ENCODE measurements around the gene AGRN.
"Not testable (repeated sequence)": the region's sequence is repeated elsewhere in the genome, so short reads cannot be mapped to it uniquely, and the experiment has no call there.

The AGRN gene

DNA sequence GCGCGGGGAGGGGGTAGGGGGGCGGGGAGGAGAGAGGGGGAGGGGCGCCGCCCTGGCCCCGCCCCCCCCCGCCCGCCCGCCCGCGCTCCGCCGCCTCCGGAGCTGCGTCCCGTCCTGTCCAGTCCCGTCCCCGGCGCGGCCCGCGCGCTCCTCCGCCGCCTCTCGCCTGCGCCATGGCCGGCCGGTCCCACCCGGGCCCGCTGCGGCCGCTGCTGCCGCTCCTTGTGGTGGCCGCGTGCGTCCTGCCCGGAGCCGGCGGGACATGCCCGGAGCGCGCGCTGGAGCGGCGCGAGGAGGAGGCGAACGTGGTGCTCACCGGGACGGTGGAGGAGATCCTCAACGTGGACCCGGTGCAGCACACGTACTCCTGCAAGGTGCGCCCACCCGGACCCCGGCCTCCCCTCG is at the start of gene AGRN:
Gene AGRN (plus strand): TSS at position 121 of the 405 bp plus-strand sequence. CDS start 53 bp downstream, at position 174.
- DNase-seq: no peak

DNA sequence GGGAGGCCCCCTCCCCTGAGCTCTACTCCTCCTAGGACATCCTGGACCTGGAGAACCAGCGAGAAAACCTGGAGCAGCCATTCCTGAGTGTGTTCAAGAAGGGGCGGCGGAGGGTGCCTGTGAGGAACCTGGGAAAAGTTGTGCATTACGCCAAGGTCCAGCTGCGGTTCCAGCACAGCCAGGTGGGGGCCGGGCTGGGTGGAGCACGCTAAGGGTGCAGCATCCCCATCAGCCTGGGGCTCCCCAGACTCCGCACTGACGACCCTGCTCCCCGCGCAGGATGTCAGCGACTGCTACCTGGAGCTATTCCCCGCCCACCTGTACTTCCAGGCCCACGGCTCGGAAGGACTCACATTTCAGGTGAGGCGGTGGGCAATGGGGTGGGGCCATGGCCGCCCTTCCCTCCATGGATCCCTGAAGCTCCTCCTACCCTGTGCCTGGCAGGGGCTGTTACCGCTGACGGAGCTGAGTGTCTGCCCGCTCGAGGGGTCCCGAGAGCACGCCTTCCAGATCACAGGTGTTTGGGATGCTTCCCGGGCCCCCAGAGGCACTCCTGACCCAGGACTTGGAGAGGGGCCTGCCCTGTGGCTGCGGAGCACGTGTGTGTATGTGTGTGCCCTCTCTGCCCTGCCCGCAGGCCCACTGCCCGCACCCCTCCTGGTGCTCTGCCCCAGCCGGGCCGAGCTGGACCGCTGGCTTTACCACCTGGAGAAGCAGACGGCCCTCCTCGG is 49.5 kb upstream of the AGRN start:
- DNase-seq: no peak

DNA sequence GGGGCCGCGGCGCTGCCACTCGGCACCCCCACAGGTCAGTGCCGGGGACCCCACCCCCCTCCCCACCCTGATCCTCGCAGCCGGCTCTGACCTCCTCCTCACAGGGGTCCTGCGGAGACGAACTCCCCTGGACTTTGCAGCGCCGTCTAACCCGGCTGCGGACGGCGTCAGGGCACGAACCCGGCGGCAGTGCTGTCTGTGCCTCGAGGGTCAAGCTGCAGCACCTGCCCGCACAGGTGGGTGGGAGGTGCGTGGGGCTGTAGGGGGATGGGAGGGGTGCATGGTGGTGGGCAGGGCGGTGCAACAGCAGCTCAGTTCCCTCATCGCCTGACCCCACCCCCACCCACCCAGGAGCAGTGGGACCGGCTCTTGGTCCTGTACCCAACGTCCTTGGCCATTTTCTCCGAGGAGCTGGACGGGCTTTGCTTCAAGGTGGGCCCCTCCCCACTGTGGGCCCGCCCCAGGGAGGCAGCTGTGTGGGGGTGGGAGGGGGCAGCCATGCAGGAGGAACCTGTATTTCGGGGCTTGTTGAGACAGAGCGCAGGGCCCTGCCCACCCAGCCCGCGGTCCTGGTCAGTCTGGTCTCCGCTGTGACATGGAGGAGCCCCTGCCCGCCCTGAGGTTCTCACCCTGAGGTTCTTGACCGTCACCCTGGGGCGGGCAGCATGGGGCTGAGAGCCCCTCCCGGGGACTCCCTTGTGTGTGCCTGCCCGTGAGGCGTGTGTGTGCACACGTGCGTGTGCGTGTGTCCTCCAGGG is 48.8 kb upstream of the AGRN start:
- DNase-seq: no peak

GRCh38 chr1:971751-972506 is 48.0 kb upstream of the AGRN start:
- no peak for DNase-seq

DNA sequence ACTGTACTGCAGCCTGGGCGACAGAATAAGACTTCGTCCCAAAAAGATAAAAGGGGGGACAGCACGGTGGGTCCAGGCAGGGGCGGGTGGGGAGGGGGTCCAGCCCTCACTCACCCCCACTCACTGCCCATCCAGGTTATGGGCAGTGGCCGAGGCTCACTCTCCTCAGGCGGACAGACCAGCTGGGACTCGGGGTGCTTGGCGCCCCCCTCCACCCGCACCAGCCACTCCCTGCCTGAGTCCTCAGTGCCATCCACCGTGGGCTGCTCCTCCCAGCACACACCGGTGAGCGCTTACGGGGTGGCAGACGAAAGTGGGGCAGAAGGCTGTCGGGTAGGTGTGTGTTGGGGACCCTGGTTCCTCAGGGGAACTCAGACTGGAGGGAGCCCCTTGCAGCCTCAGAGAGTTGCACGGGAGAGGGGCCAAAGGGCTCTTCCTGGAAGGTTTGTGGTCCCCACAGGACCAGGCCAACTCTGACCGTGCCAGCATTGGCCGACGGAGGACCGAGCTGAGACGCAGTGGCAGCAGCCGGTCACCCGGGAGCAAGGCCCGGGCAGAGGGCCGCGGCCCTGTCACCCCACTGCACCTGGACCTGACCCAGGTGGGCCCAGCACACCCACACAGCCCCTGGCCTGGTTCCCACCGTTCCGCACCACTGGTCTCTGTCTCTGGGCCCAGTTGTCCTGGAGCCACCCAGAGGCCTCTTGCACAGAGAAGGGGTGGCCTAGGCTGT is 47.0 kb upstream of the AGRN start:
- DNase-seq: no peak

DNA sequence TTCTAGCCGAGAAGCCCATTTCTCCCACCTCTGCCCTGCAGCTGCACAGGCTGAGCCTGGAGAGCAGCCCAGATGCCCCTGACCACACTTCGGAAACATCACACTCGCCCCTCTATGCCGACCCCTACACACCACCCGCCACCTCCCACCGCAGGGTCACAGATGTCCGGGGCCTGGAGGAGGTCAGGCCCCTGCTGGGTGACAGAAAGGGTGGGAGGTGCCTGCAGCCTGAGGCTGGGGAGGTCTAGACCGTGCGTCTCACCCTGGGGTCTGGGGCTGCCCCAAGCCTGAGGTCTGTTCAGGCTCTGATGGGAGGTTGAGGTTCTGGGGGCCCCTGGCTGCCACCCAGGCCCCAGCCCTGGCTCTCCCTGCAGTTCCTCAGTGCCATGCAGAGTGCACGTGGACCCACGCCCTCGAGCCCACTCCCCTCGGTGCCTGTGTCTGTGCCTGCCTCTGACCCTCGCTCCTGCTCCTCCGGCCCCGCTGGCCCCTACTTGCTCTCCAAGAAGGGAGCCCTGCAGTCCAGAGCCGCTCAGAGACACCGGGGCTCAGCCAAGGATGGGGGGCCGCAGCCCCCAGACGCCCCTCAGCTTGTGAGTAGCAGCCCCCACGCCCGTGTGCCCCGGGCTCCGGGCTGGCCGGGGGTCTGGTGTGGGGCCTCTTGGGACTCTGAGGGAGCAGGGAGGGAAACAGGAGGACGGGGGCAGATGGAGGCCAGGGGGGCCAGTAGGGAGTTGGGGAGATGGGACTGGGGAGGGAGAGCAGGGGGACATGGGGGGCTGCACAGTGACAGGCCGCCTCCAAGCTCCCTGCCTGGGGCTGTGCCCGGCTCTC is 46.2 kb upstream of the AGRN start:
- DNase-seq: no peak

DNA sequence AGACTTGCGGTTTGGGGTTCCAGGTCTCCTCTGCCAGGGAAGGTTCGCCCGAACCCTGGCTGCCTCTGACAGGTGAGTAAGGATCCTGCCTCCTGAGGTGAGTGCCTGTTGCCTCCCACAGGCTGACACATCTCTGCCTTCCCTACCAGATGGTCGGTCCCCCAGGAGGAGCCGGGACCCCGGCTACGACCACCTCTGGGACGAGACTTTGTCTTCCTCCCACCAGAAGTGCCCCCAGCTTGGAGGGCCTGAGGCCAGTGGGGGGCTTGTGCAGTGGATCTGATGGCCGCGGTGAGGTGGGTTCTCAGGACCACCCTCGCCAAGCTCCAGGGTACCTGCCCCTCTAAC is 45.7 kb upstream of the AGRN start:
- DNase-seq: no peak

DNA sequence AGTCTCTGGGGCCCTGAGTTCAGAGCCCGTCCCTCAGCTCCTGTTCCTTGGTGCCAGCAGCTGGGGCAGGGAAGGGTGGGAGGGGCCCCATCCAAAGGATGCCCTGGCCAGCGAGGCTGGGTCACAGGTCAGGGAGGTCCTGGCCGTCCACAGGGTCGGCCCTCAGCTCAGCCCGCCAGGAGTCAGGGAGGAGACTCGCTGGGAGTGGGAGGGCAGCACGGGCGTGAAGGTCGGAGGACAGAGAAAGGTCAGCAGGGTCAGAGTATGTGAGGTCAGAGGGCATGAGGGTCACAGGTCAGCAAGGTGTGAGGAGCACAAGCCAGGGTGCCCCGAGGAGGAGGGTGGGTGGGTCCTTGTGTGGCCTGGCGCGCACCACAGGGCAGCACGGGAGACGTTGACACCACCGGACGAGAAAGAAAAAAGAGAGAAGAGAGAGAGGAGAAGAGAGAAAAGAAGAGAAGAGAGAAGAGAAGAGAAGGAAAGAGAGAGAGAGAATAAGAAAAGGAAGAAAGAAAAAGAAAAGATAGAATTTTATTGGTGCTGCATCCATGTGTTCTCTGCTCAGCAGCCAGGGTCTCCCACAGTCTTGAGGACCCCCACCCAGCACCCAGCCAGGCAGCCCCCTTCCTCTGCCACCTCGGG is 45.1 kb upstream of the AGRN start:
- DNase-seq: no peak

DNA sequence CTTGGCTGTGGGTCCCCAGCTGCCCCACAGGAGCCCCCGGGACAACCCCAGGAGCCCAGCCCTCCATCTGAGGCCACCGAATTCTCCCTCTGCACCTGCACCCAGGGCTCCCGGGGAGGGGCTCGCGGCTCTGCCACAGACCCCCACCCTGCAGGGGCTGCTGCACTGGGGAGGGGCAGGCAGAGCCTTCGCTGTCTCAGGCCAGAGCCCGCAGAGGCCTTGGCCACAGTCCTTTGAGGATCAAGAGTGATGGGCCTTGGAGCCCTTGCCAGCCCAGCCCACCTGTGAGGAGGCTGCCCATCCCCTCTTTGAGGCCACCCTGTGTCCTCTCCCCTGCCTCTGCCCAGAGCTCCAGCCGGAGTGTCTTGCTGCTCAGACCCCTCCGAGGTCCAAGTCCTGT is 44.6 kb upstream of the AGRN start:
- DNase-seq: no peak

- no peak for DNase-seq
These were observed 43.8 kb upstream of the AGRN start for GRCh38 chr1:975896-976683.

GRCh38 chr1:976791-977190 is 43.1 kb upstream of the AGRN start:
- not testable (repeated sequence) for DNase-seq

- no peak for DNase-seq
These were observed 41.7 kb upstream of the AGRN start for GRCh38 chr1:978069-978834.

DNA sequence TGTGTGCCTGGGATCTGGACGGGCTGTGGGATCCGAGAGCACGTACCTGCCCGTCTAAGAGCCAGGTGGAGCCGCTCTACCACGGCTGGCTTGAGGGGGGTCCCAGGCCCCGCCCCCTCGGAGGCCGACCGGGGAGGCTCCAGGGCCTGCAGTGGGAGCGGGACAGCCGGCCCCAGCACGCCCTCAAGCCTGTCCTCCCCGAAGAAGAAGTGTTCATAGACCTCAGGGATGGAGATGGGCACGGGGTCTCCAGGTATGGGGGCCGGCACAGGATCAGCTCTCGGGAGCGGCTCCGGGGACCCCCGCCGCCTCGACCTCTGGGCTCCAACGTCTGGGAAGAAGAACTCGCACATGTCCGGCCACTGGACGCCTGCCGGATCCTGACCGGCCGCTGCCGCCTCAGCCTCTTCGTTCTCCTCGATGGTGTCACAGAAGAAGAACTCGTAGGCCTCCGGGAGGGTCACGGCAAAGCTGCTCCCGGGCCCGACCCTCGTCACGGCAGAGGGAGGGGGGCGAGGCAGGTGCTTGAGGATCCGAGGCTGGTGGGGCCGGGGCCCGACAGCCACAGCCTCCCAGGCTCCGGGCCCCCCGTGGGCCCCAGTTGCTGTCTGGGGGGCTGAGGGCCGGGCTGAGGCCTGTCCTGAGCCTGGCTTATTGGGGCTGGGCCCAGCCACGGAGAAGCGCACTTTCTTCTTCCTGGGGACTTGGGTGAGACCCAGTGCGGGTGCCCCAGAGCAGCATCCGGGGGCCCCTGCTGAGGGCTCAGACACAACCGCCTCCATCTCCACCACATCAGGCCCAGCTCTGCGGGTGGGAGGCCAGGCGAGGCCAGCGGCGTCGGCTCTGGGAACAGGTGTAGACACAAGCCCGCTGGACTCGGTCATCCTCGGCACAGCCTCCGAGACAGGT is 40.8 kb upstream of the AGRN start:
- no peak for DNase-seq

GRCh38 chr1:979744-980072 is 40.2 kb upstream of the AGRN start:
- no peak for DNase-seq

DNA sequence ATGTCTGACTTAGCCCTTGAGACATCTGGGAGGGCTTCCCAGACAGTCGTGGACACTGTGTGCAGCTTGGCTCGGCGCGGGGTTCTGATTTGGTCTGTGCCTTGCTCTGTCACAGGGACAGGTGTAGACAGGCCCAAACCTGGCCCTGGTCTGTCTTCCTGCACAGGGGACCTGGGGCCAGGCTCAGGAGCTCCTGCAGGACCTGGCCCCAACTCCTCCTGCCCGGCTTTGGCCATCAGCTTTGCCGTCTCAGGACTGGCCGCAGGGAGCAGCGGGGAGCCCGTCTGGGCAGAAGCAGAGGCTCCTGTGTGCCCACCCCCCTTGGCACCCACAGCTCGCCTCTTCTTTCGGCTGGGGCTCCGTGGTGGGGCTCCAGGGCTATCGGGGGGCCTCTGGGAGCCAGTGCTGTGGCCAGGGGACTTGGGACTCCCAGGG is 39.8 kb upstream of the AGRN start:
- no peak for DNase-seq

DNA sequence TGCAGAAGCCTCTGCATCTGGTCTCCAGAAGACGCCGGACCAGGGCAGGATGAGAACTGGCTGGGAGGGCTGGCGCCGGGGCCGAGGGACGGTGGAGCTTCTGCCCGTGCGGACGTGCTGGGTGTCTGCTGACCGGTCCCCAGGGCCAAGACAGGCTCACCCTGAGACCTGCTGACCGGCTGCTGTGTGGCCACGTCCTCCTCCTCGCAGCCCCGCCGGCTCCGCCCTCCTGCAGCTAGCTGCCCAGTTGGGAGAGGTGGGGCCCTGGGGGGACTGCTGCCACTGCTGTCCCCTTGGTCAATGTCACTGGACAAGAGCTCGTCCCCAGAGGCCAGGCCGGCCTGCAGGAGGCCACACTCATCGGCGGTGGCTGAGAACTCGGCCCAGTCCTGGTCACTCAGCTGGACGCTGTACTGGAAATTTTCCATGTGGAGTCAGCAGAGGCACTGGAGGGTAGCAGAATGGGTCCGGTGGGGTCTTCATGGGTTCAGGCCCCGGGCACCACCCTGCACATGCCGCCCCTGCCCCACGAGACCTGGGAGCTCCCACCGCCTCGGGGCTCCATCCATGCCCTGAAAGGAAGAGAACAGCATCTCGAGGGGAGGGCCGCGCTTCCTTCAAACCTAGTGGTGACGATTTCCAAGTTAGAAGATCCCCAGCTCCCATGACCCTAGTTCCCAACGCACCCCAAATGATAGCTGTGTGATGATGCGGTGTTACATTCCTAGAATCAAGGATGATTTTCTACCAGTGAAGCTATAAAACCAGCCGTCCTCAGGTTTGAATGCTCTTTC is 39.1 kb upstream of the AGRN start:
- no peak for DNase-seq

DNA sequence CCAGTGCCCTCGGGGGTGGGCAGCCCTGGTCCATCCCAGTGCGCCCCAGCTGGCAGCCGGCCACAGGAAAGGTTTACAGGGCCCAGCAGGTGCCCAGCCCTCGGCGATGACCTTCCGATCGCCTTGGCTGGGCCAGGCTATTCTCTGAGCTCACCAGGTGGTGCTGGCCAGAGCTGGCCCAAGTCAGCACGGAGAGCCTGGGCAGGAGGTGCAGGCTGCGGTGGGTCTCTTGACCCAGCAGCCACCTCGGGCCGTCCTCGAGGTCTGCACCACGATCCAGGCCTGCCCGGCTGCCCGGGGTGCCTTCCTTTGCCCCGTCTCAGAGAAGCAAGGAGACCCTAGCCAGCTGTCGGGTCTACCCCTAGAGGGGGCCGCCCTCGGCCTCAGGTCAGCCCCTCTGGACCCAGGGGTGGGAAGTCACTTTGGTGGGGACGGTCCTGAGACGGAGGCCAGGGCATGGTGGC is 38.4 kb upstream of the AGRN start:
- no peak for DNase-seq

GRCh38 chr1:981955-982558 is 37.9 kb upstream of the AGRN start, which contains the start of gene PERM1:
Gene PERM1, minus strand, starts transcription at chr1:982093. Its CDS starts 1,064 bp downstream, at chr1:981029.
- DNase-seq: no peak
